Activated T-cell treated with anti-CD3 and anti-CD28 coated beads, Interleukin-2, amount 50 U/mL, for 24 hours (primary cell): ENCODE measurements around the gene PAPOLB.

ENCODE experiments used
- DNase-seq: peaks from one replicate; pipeline ENCODE4 v3.0.0-alpha.2; 2020
- H3K27ac Mint-ChIP-seq: 2 replicates; pipeline ENCODE4 v1.8.0; 2020; ENCODE audit warnings: mild to moderate bottlenecking, mixed read lengths
- H3K27me3 Mint-ChIP-seq: 2 replicates; pipeline ENCODE4 v1.8.0; 2020; ENCODE audit warnings: mixed read lengths
- H3K36me3 Mint-ChIP-seq: 2 replicates; pipeline ENCODE4 v1.8.0; 2020; ENCODE audit warnings: low read depth, mixed read lengths
- H3K4me1 Mint-ChIP-seq: 2 replicates; pipeline ENCODE4 v1.8.0; 2020; ENCODE audit warnings: low read depth, mixed read lengths
- H3K4me3 Mint-ChIP-seq: 2 replicates; pipeline ENCODE4 v1.8.0; 2020; ENCODE audit warnings: mild to moderate bottlenecking, moderate library complexity, mixed read lengths
- H3K9me3 Mint-ChIP-seq: 2 replicates; pipeline ENCODE4 v1.8.0; 2020; ENCODE audit warnings: mixed read lengths

The PAPOLB gene

GRCh38 chr7:4840079-4840501 is 21.7 kb downstream of the PAPOLB start:
- H3K36me3 Mint-ChIP-seq, result no peaks in the 10 kb centered on the region
- no peaks in the 10 kb centered on the region for H3K4me1 Mint-ChIP-seq
- H3K9me3 Mint-ChIP-seq, result no peaks in the 10 kb centered on the region
- no peak overlapping the region for H3K4me3 Mint-ChIP-seq
- H3K27me3 Mint-ChIP-seq, result peaks cover 14% of the 10 kb centered on the region
- no peak for DNase-seq
- H3K27ac Mint-ChIP-seq, result no peak overlapping the region

GRCh38 chr7:4838626-4839334 is 23.1 kb downstream of the PAPOLB start:
- no peak overlapping the region for H3K4me3 Mint-ChIP-seq
- DNase-seq, result no peak
- no peaks in the 10 kb centered on the region for H3K36me3 Mint-ChIP-seq
- no peaks in the 10 kb centered on the region for H3K4me1 Mint-ChIP-seq
- H3K9me3 Mint-ChIP-seq, result no peaks in the 10 kb centered on the region
- H3K27ac Mint-ChIP-seq, result no peak overlapping the region
- H3K27me3 Mint-ChIP-seq, result peaks cover 7% of the 10 kb centered on the region

GRCh38 chr7:4837803-4838625 is 23.8 kb downstream of the PAPOLB start:
- Mint-ChIP-seq H3K9me3 (no peaks in the 10 kb centered on the region), H3K36me3 (no peaks in the 10 kb centered on the region)

DNA sequence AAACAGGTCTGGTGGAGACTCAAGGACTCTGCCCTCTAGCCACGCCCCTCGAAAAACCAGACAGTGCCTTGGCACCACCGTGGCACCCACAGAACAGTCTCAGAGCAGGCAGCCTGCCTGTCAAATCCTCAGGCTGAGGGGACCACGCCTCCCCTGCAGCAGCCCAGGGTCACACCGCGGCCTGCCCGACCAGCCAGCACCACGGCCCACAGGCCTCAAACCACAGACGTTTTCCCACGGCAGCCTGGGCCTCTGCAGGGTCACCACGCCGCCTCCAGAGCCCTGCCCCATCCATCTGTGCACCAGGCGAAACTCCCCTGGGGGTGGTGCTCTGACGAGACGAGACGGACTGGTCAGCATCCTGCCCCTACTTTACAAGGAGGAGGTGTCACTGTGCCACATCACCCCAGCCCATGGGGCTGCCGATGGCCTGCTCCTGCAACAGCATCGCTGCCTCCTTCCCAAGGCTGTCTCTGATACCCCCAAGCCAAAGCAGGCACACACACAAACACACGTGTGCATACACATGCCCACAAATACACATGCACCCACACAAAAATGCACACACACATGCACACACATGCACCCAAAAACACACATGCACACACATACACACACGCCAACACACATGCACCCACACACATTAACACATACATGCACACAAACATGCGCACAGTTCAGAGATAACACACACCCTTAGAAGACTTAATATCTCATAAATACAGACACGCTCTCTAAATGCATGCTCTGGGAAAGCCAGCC is 24.6 kb downstream of the PAPOLB start:
- Mint-ChIP-seq H3K4me3 (no peak overlapping the region), H3K27ac (no peak overlapping the region), H3K4me1 (no peaks in the 10 kb centered on the region)

More at GRCh38 chr7:4837803-4838625, 23.8 kb downstream of the PAPOLB start:
- no peak for DNase-seq
- no peak overlapping the region for H3K4me3 Mint-ChIP-seq
- H3K27me3 Mint-ChIP-seq, result peaks cover under 1% of the 10 kb centered on the region
- H3K27ac Mint-ChIP-seq, result no peak overlapping the region
- no peaks in the 10 kb centered on the region for H3K4me1 Mint-ChIP-seq

DNA sequence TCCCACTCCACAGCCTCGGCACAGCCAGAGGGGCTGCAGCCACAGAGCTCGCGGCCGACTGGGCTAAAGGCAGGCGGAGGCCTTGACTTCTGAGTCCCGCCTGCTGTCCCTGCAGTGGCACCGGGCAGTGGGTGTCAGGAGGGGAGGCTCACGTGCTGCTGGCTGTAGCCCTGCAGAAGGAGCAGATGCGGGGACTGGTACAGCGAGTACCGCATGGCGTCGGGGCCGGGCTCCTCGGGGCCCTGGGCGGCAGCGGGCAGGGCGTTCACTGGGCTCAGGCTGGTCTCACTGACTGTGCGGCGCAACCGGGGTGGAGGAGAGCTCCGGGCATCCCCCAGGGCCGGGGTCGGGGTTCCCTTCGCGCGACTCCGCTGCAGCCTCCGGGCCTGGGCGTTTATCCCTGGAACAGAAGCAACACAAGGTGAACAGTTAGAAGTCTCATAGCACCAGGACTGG is 25.6 kb downstream of the PAPOLB start:
- Mint-ChIP-seq H3K27me3 (no peaks in the 10 kb centered on the region), H3K4me3 (no peak overlapping the region), H3K4me1 (no peaks in the 10 kb centered on the region), H3K27ac (no peak overlapping the region), H3K36me3 (no peaks in the 10 kb centered on the region), H3K9me3 (no peaks in the 10 kb centered on the region)
- no peak for DNase-seq

More for the DNA sequence above, 24.6 kb downstream of the PAPOLB start:
- H3K36me3 Mint-ChIP-seq, result no peaks in the 10 kb centered on the region
- H3K27me3 Mint-ChIP-seq, result no peaks in the 10 kb centered on the region
- H3K9me3 Mint-ChIP-seq, result no peaks in the 10 kb centered on the region
- DNase-seq, result no peak

- no peak for DNase-seq
- Mint-ChIP-seq H3K36me3 (no peaks in the 10 kb centered on the region), H3K4me1 (no peaks in the 10 kb centered on the region), H3K27ac (no peak overlapping the region), H3K9me3 (no peaks in the 10 kb centered on the region), H3K27me3 (no peaks in the 10 kb centered on the region), H3K4me3 (no peak overlapping the region)
Measured at GRCh38 chr7:4835398-4836205, 26.2 kb downstream of the PAPOLB start.

DNA sequence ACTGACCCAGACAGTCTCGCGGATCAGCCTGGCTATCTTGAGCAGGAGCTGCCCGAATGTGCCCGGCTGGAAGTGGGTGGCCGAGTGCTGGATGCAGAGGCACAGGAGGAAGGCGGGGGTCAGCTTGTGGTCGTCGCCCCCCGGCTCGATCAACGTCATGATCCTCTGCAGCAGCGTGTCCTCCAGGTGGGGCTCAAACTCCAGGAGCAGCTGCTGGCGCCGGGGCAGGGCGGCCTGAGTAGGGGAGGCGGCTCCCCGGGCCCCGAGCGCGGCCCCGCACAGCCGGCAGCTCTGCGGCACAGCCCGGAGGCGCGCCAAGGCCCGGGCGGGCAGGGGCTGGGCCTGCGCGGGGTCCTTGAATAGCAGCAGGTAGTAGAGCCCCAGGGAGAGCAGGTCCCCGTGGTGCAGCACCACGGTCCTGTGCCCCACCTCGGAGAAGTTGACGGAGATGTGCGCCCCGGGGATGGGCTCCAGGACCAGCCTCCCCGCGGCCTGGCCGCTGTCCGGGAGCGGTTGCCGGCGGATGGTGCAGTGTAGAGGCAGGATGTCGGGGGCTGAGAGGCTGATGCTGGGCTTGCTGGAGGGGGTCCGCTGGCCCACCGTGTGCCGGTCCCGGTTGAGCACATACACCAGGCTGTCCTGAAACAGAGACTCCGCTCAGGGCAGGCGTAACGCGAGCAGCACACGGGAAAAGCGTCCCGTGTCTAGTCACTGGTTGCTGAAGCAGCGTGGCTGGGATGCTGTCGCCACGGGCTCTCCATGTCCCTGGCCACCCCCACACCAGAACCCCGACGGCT is 27.0 kb downstream of the PAPOLB start:
- H3K27ac Mint-ChIP-seq, result no peak overlapping the region
- no peaks in the 10 kb centered on the region for H3K9me3 Mint-ChIP-seq
- no peak for DNase-seq
- H3K36me3 Mint-ChIP-seq, result no peaks in the 10 kb centered on the region
- no peaks in the 10 kb centered on the region for H3K27me3 Mint-ChIP-seq
- H3K4me1 Mint-ChIP-seq, result peaks cover 3% of the 10 kb centered on the region
- H3K4me3 Mint-ChIP-seq, result no peak overlapping the region

DNA sequence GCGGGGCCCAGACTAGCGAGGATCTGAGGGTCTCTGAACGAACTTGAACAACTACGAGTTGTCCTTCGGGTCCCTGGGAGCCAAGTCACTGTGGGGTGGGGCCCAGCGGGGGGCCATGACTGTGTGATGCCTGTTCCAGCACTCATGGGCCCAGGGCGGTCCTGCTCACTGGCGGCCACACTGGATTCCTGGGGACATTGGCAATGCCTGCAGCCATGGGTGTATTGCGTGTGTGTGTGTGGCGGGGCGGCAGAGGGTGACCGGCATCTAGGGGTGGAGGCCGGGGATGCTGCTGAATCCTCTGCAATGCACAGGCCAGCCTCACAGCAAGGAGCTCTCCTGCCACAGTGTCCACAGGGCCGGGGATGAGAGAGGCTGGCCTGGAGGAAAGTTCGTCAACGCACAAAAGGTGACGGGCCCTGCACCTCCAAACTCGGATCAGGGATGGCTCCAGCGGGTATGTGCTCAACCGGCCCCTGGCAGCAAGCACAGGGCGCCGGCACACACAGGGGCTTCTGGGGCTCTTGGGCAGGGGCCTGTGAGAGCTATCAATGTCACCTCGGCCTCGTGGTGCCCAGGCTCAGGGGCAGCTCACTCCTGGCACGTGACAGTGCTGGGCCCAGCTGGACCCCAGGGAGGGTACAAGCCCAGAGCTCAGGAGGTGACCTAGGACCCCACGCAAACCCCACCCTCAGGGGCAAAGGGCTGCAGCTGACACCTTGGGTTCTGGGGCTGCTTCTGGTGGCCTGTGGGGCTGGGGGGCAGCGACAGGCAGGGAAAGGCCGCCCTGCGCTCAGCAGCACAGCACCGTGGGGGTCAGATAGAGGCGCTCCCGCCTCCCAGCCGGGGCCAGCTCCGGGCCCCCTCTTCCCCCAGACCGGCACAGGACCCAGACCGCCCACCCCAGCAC is 27.9 kb downstream of the PAPOLB start:
- H3K9me3 Mint-ChIP-seq, result no peaks in the 10 kb centered on the region
- no peaks in the 10 kb centered on the region for H3K27me3 Mint-ChIP-seq
- peaks cover 3% of the 10 kb centered on the region for H3K4me1 Mint-ChIP-seq
- no peak for DNase-seq
- H3K36me3 Mint-ChIP-seq, result no peaks in the 10 kb centered on the region
- H3K4me3 Mint-ChIP-seq, result no peak overlapping the region
- H3K27ac Mint-ChIP-seq, result no peak overlapping the region

DNA sequence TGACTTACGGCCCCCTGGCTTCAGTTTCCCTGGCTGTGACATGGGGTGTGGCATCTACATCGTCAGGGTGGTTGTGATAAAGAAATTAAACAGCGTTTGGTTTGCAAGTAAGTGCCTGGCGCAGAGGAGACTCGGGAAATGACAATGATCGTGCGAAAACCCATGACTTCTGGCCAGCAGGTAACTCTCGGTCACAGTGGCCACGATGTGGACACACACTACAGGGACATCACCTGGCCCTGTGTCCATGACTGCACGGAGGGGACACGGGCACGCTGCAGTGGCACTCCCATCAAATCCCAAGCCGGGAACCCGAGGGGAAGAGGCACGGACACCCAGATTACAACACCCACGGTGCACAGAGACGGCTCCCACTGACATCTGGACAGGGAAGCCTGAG is 28.7 kb downstream of the PAPOLB start:
- H3K4me1 Mint-ChIP-seq, result peaks cover 3% of the 10 kb centered on the region
- H3K27me3 Mint-ChIP-seq, result no peaks in the 10 kb centered on the region
- no peak overlapping the region for H3K4me3 Mint-ChIP-seq
- H3K27ac Mint-ChIP-seq, result no peak overlapping the region
- H3K36me3 Mint-ChIP-seq, result no peaks in the 10 kb centered on the region
- no peak for DNase-seq
- no peaks in the 10 kb centered on the region for H3K9me3 Mint-ChIP-seq

DNA sequence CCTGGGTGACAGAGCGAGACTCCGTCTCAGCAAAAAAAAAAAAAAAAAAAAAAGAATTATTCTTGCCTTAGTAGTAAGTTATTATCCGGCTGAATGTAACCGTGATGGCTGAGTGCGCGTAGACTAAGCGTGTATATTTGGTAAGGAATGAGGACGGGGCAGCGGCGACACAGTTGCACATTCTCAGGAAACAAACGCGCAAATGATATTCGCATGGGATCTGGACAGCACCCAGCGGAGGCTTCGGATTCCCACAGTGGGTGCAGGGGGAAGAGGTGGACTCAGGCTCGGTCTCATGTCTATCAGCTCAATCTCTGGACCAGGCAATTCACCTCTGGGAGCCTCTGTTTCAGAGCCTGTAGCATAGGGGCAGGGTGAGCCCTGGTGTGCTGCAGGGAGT is 29.1 kb downstream of the PAPOLB start:
- no peaks in the 10 kb centered on the region for H3K36me3 Mint-ChIP-seq
- no peaks in the 10 kb centered on the region for H3K9me3 Mint-ChIP-seq
- H3K4me3 Mint-ChIP-seq, result no peak overlapping the region
- DNase-seq, result no peak
- peaks cover 3% of the 10 kb centered on the region for H3K4me1 Mint-ChIP-seq
- H3K27me3 Mint-ChIP-seq, result no peaks in the 10 kb centered on the region
- H3K27ac Mint-ChIP-seq, result no peak overlapping the region

- no peak overlapping the region for H3K4me3 Mint-ChIP-seq
- peaks cover 3% of the 10 kb centered on the region for H3K4me1 Mint-ChIP-seq
- H3K36me3 Mint-ChIP-seq, result no peaks in the 10 kb centered on the region
- no peak for DNase-seq
- no peak overlapping the region for H3K27ac Mint-ChIP-seq
- no peaks in the 10 kb centered on the region for H3K27me3 Mint-ChIP-seq
- H3K9me3 Mint-ChIP-seq, result no peaks in the 10 kb centered on the region
Measured at GRCh38 chr7:4831723-4832495, 29.9 kb downstream of the PAPOLB start.

GRCh38 chr7:4830176-4830575 is 31.7 kb downstream of the PAPOLB start:
- peaks cover 3% of the 10 kb centered on the region for H3K4me1 Mint-ChIP-seq
- H3K27ac Mint-ChIP-seq, result no peak overlapping the region
- H3K4me3 Mint-ChIP-seq, result no peak overlapping the region
- H3K36me3 Mint-ChIP-seq, result no peaks in the 10 kb centered on the region
- DNase-seq, result peak; percentile 69
- no peaks in the 10 kb centered on the region for H3K9me3 Mint-ChIP-seq
- H3K27me3 Mint-ChIP-seq, result no peaks in the 10 kb centered on the region
